ENCODE measurements around the gene LIMCH1. TPM values are rescaled to one million over a fixed set of nuclear protein-coding genes. Genes with fewer than 3 reads are reported as not detected.
"Not testable (repeated sequence)": the region's sequence is repeated elsewhere in the genome, so short reads cannot be mapped to it uniquely, and the experiment has no call there.

LIMCH1 gene
- total and polyA plus RNA-seq, 7 donors: 14.2 to 279 (median 169) TPM

DNA sequence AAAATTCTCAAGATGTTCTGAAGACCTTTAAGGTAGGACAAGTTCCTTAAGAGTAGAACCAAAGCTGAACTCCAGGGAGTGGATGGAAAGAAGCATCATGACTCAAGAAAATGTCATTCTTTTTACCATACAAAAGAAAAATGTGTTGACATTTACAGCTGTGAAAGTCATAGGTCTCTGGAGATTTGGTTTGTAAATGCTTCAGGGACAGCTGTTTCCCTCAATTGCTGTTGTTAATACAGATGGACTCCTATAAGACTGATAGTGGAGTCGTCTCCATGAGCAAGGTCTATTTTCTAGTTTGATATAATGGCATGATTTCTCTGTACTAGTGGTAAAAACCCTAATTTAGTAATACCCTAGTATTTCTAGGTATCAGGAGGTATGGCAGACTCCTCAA, 108.9 kb downstream of the LIMCH1 start:
- DNase-seq (no peak), ATAC-seq (no peak)
- H3K4me1 ChIP-seq: no peaks in the 10 kb centered on the region
- WGBS, 3 donors: 26 to 62% (median 34%) methylated on average over 1 of the region's 1 CpG
- intact Hi-C loops (cut with DNase I): loop anchor here in 1 of 2 donors (10.0 kb wide), 1 partner anchor 282 kb away; no protein-coding TSS in a partner anchor
- no peak overlapping the region for H3K4me3 ChIP-seq
- no peak overlapping the region for H3K27ac ChIP-seq
- H3K36me3 ChIP-seq (ENCODE audit: insufficient read depth in 1 of 2, low read depth in 1 of 2): peaks cover 4 to 50% of the 10 kb centered on the region in 2 donors
- H3K27me3 ChIP-seq (ENCODE audit: insufficient read depth in 3 of 3, low read length in 2 of 3): no peaks in the 10 kb centered on the region
- no peaks in the 10 kb centered on the region for H3K9me3 ChIP-seq
- TF ChIP-seq, protein P1, sequence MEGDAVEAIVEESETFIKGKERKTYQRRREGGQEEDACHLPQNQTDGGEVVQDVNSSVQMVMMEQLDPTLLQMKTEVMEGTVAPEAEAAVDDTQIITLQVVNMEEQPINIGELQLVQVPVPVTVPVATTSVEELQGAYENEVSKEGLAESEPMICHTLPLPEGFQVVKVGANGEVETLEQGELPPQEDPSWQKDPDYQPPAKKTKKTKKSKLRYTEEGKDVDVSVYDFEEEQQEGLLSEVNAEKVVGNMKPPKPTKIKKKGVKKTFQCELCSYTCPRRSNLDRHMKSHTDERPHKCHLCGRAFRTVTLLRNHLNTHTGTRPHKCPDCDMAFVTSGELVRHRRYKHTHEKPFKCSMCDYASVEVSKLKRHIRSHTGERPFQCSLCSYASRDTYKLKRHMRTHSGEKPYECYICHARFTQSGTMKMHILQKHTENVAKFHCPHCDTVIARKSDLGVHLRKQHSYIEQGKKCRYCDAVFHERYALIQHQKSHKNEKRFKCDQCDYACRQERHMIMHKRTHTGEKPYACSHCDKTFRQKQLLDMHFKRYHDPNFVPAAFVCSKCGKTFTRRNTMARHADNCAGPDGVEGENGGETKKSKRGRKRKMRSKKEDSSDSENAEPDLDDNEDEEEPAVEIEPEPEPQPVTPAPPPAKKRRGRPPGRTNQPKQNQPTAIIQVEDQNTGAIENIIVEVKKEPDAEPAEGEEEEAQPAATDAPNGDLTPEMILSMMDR (IDR thresholded peaks at IDR 0.05): no peak

DNA sequence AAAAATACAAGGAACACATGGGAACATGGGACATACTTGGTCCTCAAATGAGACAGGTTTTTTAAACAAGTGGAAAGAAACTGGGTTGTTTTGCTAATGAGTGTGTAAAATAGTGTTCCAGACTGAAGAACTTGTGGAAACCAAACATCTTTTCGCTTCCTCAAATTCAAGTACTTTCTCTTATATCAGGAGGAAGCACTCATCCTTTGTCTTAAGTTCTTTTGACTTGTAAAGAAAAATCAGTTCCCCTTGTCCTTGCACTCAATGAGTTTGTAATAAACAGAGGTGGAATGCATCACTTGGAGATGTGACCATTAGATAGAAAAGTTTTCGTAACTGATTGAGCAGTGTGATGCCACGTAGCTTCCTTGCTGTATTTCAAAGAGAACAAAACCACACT, 109.4 kb downstream of the LIMCH1 start:
- ATAC-seq (no peak), DNase-seq (no peak)
- WGBS, 3 donors: 82 to 93% (median 91%) methylated on average over 3 of the region's 3 CpGs
- Histone ChIP-seq H3K4me1 (no peaks in the 10 kb centered on the region), H3K36me3 (ENCODE audit: insufficient read depth in 1 of 2, low read depth in 1 of 2) (peaks cover 4 to 56% of the 10 kb centered on the region in 2 donors), H3K27me3 (ENCODE audit: insufficient read depth in 3 of 3, low read length in 2 of 3) (no peaks in the 10 kb centered on the region), H3K4me3 (no peak overlapping the region), H3K9me3 (no peaks in the 10 kb centered on the region), H3K27ac (no peak overlapping the region)
- intact Hi-C loops (cut with DNase I): loop anchor here in 1 of 2 donors (10.0 kb wide), 1 partner anchor 283 kb away; no protein-coding TSS in a partner anchor
- TF ChIP-seq, protein P1 (IDR thresholded peaks at IDR 0.05): no peak

DNA sequence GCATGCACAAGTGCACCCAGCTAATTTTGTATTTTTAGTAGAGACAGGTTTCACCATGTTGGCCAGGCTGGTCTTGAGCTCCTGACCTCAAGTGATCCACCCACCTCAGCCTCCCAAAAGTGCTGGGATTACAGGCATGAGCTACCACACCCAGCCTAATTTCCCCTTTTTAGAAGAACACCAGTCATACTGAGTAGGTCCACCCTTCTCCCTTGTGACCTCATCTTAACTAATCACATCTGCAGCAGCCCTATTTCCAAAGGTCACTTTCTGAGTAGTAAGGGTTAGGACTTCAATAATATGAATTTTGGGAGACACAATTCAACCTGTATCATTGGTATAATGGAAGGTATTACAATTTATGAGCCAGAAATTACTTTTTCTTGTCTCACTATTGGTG, 113.2 kb downstream of the LIMCH1 start:
- intact Hi-C loops (cut with DNase I); H3K27ac ChIP-seq; H3K4me3 ChIP-seq; H3K27me3 ChIP-seq (ENCODE audit: insufficient read depth in 3 of 3, low read length in 2 of 3); DNase-seq; ATAC-seq; H3K9me3 ChIP-seq: not testable (repeated sequence)
- Histone ChIP-seq H3K4me1 (peaks cover 13% of the 10 kb centered on the region), H3K36me3 (ENCODE audit: insufficient read depth in 1 of 2, low read depth in 1 of 2) (peaks cover 4 to 74% of the 10 kb centered on the region in 2 donors)

DNA sequence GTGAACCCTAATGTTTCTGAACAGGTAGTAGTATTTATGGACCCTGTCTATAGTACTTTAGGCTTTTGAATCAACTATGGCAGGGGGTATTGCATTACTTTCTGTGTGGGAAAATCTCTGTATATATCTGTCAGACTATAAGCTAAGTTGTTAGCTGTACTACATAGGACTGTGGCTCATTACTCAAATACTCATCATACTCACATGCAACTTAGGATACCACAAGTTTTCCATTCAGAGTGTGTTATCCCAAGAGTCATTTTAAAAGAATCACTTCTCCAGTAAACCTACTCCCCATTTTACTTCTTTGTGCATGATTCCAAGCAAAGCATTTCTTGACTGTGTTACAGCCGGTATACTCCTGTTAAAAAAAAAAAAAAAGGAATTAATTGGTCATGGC, 115.0 kb downstream of the LIMCH1 start:
- no peak overlapping the region for H3K4me3 ChIP-seq
- ATAC-seq: no peak
- peaks cover 27% of the 10 kb centered on the region for H3K4me1 ChIP-seq
- H3K36me3 ChIP-seq (ENCODE audit: insufficient read depth in 1 of 2, low read depth in 1 of 2): peaks cover 4 to 56% of the 10 kb centered on the region in 2 donors
- no peaks in the 10 kb centered on the region for H3K9me3 ChIP-seq
- no peak overlapping the region for H3K27ac ChIP-seq
- H3K27me3 ChIP-seq (ENCODE audit: insufficient read depth in 3 of 3, low read length in 2 of 3): no peaks in the 10 kb centered on the region
- 53 to 67% (median 64%) methylated on average over 1 of the region's 1 CpG for WGBS, 3 donors
- TF ChIP-seq, protein P1 (IDR thresholded peaks at IDR 0.05): no peak
- no peak for DNase-seq
- intact Hi-C loops (cut with DNase I): no loop called here

DNA sequence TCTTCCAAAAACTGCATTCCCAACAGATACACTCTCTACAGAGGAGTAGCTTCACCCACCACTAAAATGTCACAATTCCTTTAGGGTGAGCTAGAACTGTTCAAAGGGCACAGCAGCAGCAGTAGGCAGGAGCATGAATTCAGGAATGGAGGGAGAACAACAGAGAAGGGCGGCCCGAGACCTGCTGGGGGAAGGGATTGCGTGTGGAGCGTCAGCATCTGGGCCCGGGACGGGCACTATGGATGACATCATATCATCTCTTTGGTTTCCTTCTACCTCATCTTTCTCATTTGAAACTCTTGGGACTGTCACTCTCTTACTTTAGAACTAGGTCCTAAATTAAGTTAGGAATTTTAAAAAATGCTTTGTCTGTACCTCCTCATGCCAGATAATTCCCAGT, 115.6 kb downstream of the LIMCH1 start:
- TF ChIP-seq, protein P1 (IDR thresholded peaks at IDR 0.05): no peak
- no peak for ATAC-seq
- Histone ChIP-seq H3K36me3 (ENCODE audit: insufficient read depth in 1 of 2, low read depth in 1 of 2) (peaks cover 0 to 54% of the 10 kb centered on the region in 2 donors), H3K4me3 (no peak overlapping the region), H3K27me3 (ENCODE audit: insufficient read depth in 3 of 3, low read length in 2 of 3) (no peaks in the 10 kb centered on the region), H3K27ac (no peak overlapping the region), H3K9me3 (no peaks in the 10 kb centered on the region), H3K4me1 (peaks cover 27% of the 10 kb centered on the region)
- DNase-seq: no peak
- WGBS, 3 donors: 93 to 95% (median 95%) methylated on average over 6 of the region's 6 CpGs
- intact Hi-C loops (cut with DNase I): no loop called here

All from psoas muscle (tissue), 8 donors.